HG03439 (cell line): ENCODE data around the gene ANKZF1.

Experiments
- ATAC-seq: cut with Tn5 transposase; IDR thresholded peaks from one replicate; pipeline ENCODE4 v1.9.1; 2021; ENCODE audit warnings: mild to moderate bottlenecking, moderate library complexity; ENCODE audit not compliant: unreplicated experiment

ANKZF1 gene

GRCh38 chr2:219279916-219280516 lies 50.4 kb downstream of the ANKZF1 start:
- no peak for ATAC-seq

GRCh38 chr2:219280651-219281050 lies 51.0 kb downstream of the ANKZF1 start:
- no peak for ATAC-seq

GRCh38 chr2:219281588-219281987 lies 52.0 kb downstream of the ANKZF1 start:
- no peak for ATAC-seq

GRCh38 chr2:219282375-219282774 lies 52.8 kb downstream of the ANKZF1 start:
- no peak for ATAC-seq

- no peak for ATAC-seq
Measured at GRCh38 chr2:219282943-219283581, 53.5 kb downstream of the ANKZF1 start.

GRCh38 chr2:219284501-219285372 lies 55.1 kb downstream of the ANKZF1 start:
- ATAC-seq: no peak

- ATAC-seq: no peak
Measured at GRCh38 chr2:219285373-219285735, 55.7 kb downstream of the ANKZF1 start.

- no peak for ATAC-seq
Measured at GRCh38 chr2:219285894-219286425, 56.4 kb downstream of the ANKZF1 start.
